ENCODE results near the gene SERINC2. TPM values are rescaled to one million over a fixed set of nuclear protein-coding genes. Genes with fewer than 3 reads are reported as not detected.

SERINC2 gene
- total and polyA plus RNA-seq, 2 experiments from 2014 or later, result 20.5 to 23.3 TPM

DNA sequence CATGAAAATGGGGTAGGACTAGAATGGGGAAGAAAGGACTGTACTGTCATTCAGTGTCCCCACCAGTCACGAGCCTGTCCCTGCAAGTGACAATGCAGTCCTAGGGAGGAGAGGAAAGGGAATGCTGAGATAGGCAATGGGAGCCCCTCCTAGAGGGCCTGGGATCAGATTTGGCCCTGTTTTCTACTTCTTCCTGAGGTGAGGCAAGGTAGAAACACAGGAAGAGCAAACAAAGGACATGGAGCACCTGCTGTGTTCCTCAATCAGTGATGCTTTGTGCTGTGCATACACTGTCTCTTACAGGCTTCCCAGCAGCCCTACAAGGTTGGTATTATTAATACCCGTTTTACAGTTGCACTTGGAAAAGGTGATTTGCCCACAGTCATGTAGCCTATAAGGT lies 46.2 kb upstream of the SERINC2 start (continued):
- TF ChIP-seq, protein P1, sequence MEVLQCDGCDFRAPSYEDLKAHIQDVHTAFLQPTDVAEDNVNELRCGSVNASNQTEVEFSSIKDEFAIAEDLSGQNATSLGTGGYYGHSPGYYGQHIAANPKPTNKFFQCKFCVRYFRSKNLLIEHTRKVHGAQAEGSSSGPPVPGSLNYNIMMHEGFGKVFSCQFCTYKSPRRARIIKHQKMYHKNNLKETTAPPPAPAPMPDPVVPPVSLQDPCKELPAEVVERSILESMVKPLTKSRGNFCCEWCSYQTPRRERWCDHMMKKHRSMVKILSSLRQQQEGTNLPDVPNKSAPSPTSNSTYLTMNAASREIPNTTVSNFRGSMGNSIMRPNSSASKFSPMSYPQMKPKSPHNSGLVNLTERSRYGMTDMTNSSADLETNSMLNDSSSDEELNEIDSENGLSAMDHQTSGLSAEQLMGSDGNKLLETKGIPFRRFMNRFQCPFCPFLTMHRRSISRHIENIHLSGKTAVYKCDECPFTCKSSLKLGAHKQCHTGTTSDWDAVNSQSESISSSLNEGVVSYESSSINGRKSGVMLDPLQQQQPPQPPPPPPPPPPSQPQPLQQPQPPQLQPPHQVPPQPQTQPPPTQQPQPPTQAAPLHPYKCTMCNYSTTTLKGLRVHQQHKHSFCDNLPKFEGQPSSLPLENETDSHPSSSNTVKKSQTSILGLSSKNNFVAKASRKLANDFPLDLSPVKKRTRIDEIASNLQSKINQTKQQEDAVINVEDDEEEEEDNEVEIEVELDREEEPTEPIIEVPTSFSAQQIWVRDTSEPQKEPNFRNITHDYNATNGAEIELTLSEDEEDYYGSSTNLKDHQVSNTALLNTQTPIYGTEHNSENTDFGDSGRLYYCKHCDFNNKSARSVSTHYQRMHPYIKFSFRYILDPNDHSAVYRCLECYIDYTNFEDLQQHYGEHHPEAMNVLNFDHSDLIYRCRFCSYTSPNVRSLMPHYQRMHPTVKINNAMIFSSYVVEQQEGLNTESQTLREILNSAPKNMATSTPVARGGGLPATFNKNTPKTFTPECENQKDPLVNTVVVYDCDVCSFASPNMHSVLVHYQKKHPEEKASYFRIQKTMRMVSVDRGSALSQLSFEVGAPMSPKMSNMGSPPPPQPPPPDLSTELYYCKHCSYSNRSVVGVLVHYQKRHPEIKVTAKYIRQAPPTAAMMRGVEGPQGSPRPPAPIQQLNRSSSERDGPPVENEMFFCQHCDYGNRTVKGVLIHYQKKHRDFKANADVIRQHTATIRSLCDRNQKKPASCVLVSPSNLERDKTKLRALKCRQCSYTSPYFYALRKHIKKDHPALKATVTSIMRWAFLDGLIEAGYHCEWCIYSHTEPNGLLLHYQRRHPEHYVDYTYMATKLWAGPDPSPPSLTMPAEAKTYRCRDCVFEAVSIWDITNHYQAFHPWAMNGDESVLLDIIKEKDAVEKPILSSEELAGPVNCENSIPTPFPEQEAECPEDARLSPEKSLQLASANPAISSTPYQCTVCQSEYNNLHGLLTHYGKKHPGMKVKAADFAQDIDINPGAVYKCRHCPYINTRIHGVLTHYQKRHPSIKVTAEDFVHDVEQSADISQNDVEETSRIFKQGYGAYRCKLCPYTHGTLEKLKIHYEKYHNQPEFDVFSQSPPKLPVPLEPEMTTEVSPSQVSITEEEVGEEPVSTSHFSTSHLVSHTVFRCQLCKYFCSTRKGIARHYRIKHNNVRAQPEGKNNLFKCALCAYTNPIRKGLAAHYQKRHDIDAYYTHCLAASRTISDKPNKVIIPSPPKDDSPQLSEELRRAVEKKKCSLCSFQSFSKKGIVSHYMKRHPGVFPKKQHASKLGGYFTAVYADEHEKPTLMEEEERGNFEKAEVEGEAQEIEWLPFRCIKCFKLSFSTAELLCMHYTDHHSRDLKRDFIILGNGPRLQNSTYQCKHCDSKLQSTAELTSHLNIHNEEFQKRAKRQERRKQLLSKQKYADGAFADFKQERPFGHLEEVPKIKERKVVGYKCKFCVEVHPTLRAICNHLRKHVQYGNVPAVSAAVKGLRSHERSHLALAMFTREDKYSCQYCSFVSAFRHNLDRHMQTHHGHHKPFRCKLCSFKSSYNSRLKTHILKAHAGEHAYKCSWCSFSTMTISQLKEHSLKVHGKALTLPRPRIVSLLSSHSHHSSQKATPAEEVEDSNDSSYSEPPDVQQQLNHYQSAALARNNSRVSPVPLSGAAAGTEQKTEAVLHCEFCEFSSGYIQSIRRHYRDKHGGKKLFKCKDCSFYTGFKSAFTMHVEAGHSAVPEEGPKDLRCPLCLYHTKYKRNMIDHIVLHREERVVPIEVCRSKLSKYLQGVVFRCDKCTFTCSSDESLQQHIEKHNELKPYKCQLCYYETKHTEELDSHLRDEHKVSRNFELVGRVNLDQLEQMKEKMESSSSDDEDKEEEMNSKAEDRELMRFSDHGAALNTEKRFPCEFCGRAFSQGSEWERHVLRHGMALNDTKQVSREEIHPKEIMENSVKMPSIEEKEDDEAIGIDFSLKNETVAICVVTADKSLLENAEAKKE (CRISPR knock-in tag; IDR thresholded peaks at IDR 0.05), result no peak
- no peak for TF ChIP-seq NANOG (IDR thresholded peaks at IDR 0.05; ENCODE audit: borderline replicate concordance)

DNA sequence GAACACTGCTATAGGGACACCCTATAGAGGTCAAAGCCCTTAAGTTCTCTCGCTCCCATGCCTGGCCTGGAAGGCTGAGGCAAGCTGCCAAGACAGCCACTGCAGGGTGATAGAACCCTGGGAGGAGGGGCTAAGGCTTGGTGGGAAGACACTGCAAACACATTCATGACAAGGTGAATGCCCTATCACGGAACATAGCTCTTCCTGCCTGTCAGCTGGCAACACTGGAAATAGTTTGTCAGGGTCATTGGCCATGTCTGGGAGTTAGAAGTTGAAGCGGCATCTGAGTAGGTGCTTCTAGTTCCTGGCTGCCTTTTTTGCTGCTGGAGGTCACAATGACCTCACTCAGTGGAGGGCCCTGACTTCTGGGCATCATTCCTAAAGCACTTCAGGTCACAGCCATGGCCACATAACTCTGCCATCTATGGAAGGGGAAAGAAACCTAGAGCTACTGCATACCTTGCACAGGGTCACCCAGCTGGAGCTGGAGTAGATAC lies 44.4 kb upstream of the SERINC2 start:
- DNase-seq (ENCODE audit: low spot score) (no peak), ATAC-seq (no peak)
- Mint-ChIP-seq H3K9me3 (no peaks in the 10 kb centered on the region), H3K36me3 (ENCODE audit: low read depth) (peaks cover 30% of the 10 kb centered on the region), H3K4me1 (peaks cover 44% of the 10 kb centered on the region), H3K27me3 (ENCODE audit: insufficient read depth, low read depth, poor library complexity) (peaks cover 13% of the 10 kb centered on the region), H3K4me3 (no peak overlapping the region), H3K27ac (no peak overlapping the region)
- Histone ChIP-seq H3K27me3 (ENCODE audit: insufficient read depth) (no peaks in the 10 kb centered on the region), H3K9me2 (ENCODE audit: insufficient read depth) (no peaks in the 10 kb centered on the region), H3K36me3 (ENCODE audit: insufficient read depth) (no peaks in the 10 kb centered on the region), H2AFZ (no peak overlapping the region), H3F3A (replicated peaks; ENCODE audit: low read depth) (peaks cover 10% of the 10 kb centered on the region; the same call in 1 of the 2 replicates), H3K79me2 (replicated peaks; ENCODE audit: insufficient read depth) (no peaks in the 10 kb centered on the region), H3K4me2 (no peak overlapping the region), H4K20me1 (replicated peaks; ENCODE audit: insufficient read depth) (no peaks in the 10 kb centered on the region; the same call in 1 of the 2 replicates), H3K4me1 (ENCODE audit: insufficient read depth) (peaks cover 29% of the 10 kb centered on the region), H3K27ac (ENCODE audit: low read depth) (no peak overlapping the region), H3K4me3 (no peak overlapping the region)
- no peak for TF ChIP-seq EZH2 (IDR thresholded peaks at IDR 0.05; ENCODE audit: low read depth, unreplicated experiment)
- no peak for TF ChIP-seq ZNF331 (CRISPR knock-in tag; IDR thresholded peaks at IDR 0.05; ENCODE audit: low read depth)
- TF ChIP-seq STAT1 (IDR thresholded peaks at IDR 0.05; ENCODE audit: unreplicated experiment), result no peak
- TF ChIP-seq JUNB (IDR thresholded peaks at IDR 0.05; ENCODE audit: unreplicated experiment), result no peak
- TF ChIP-seq, protein P2, sequence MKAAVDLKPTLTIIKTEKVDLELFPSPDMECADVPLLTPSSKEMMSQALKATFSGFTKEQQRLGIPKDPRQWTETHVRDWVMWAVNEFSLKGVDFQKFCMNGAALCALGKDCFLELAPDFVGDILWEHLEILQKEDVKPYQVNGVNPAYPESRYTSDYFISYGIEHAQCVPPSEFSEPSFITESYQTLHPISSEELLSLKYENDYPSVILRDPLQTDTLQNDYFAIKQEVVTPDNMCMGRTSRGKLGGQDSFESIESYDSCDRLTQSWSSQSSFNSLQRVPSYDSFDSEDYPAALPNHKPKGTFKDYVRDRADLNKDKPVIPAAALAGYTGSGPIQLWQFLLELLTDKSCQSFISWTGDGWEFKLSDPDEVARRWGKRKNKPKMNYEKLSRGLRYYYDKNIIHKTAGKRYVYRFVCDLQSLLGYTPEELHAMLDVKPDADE (IDR thresholded peaks at IDR 0.05), result no peak
- no peak for TF ChIP-seq ZNF114 (CRISPR knock-in tag; IDR thresholded peaks at IDR 0.05)
- no peak for TF ChIP-seq POLR2AphosphoS5 (IDR thresholded peaks at IDR 0.05; ENCODE audit: low read depth)
- TF ChIP-seq, protein P1 (CRISPR knock-in tag; IDR thresholded peaks at IDR 0.05), result no peak

Data from GM23338 (cell line).